ENCODE measurements around the gene CELSR1.

- TF ChIP-seq CTCF (conservative IDR thresholded peaks at IDR 0.05; ENCODE audit: low read depth, low read length), result no peak
- no peak for TF ChIP-seq EZH2 (IDR thresholded peaks at IDR 0.05; ENCODE audit: low read length, unreplicated experiment)
Measured at GRCh38 chr22:46571642-46572250, 34.3 kb upstream of the CELSR1 start.

Data from PC-3 (cell line).